ENCODE measurements around the gene SLIT2.

SLIT2 gene

GRCh38 chr4:20281453-20281852 is 29.7 kb downstream of the SLIT2 start:
- no peaks in the 10 kb centered on the region for H3K27me3 Mint-ChIP-seq
- no peaks in the 10 kb centered on the region for H3K9me3 Mint-ChIP-seq
- H3K36me3 Mint-ChIP-seq, result no peaks in the 10 kb centered on the region
- H3K4me1 Mint-ChIP-seq, result no peaks in the 10 kb centered on the region
- H3K27ac Mint-ChIP-seq, result no peak overlapping the region
- no peak overlapping the region for H3K4me3 Mint-ChIP-seq

- Mint-ChIP-seq H3K36me3 (no peaks in the 10 kb centered on the region), H3K4me1 (no peaks in the 10 kb centered on the region), H3K27ac (no peak overlapping the region), H3K9me3 (no peaks in the 10 kb centered on the region), H3K4me3 (no peak overlapping the region), H3K27me3 (no peaks in the 10 kb centered on the region)
These were observed 31.3 kb downstream of the SLIT2 start for GRCh38 chr4:20283039-20283438.

DNA sequence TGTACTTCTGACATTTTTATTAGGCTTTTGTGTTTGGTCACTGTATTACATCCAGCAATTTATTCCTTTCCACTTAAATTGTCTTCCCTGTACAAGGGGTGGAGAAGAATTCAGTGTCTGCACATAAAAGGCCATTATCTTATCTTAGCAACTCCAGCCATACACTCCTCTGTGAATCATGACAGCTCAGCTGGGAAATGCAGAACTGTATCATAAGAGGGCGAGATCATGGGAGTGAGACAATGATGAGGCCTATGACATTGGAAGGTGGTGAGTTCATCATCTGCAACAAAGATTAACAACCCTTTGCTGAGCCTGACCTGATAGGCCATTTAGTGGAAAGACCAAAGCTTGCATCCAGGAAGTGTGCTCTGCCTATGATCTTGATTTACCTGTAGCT is 33.3 kb downstream of the SLIT2 start:
- no peaks in the 10 kb centered on the region for H3K4me1 Mint-ChIP-seq
- H3K9me3 Mint-ChIP-seq, result no peaks in the 10 kb centered on the region
- H3K27ac Mint-ChIP-seq, result no peak overlapping the region
- no peaks in the 10 kb centered on the region for H3K27me3 Mint-ChIP-seq
- H3K4me3 Mint-ChIP-seq, result no peak overlapping the region
- no peaks in the 10 kb centered on the region for H3K36me3 Mint-ChIP-seq

DNA sequence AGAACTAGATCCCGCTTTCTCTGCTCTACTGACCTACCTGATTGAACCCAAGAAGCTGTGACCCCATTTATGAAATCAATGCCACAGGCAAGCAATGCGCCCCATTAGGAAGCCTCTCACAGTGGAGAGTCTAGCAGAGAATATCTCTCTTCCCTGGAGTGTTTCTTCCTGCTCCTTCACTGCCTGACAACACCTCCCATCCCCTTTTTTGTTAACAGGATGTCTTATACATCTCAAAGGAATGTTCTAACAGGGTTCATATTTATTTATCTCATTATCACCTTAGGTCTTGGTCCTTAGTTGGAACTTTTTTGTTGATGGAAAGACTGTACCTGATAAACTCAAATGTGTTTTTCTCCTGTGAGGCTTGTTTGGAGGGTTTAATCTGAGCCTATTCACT is 35.5 kb downstream of the SLIT2 start:
- no peak overlapping the region for H3K4me3 Mint-ChIP-seq
- no peaks in the 10 kb centered on the region for H3K9me3 Mint-ChIP-seq
- no peak overlapping the region for H3K27ac Mint-ChIP-seq
- no peaks in the 10 kb centered on the region for H3K4me1 Mint-ChIP-seq
- H3K36me3 Mint-ChIP-seq, result no peaks in the 10 kb centered on the region
- H3K27me3 Mint-ChIP-seq, result no peaks in the 10 kb centered on the region

DNA sequence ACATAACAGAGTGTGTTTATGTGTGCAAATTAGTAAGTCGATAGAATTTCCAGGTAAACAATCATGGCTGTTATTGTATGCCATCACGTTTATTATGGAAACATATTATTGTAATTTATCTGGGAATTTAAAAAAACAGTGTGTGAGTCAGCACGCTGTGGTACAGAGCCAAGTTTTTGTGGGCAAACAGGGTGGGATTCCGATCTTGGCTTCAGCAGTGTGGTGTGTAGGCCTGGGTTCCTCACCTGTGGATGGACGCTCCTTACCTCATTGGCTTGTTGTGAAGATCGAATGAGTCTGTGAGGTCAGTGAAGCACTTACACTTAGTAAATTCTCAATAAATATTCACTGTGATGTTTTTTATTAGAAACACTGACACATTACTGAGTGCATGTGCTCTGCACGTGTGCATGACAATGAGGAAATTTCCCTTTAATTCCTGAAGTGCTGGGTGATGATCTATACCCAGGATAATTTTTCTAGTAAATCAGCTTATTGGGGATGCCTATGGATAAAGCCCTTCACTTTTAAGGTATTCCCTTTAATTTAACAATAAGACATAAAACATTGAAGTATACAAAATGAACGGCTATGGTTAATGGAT is 36.4 kb downstream of the SLIT2 start:
- Mint-ChIP-seq H3K27me3 (no peaks in the 10 kb centered on the region), H3K36me3 (no peaks in the 10 kb centered on the region), H3K4me3 (no peak overlapping the region), H3K9me3 (no peaks in the 10 kb centered on the region), H3K4me1 (no peaks in the 10 kb centered on the region), H3K27ac (no peak overlapping the region)

DNA sequence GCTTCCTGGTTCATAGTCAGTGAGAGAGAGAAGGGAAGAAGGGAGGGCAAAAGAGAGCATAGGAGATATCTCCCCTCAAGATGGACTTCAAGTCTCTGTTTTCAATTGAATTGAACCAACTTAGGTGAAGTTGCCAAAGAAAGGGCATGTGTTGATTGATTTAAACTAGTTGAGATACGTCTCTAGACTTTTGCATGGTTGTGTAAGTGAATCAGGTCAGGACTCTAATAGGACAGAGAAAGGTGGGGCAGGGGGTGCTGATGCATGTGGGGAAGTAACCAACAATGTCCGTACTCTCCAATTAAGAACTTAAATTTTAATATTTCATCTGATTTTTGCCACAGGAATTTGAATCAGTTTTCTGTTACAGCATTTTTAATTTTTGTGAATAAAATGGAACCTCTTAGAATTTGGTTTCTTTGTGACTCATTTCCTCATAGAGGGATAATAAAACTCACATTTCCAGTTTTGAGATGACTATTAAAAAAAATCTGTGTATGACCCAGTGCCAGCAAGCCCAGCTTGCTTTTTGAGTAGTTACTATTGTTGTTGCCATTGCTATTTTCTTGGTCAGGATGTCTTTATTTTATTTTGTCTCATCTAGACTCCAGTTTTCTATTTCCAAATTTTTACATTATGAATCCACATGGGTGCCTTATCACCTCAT is 37.3 kb downstream of the SLIT2 start:
- Mint-ChIP-seq H3K4me3 (no peak overlapping the region), H3K4me1 (no peaks in the 10 kb centered on the region), H3K36me3 (no peaks in the 10 kb centered on the region), H3K27me3 (no peaks in the 10 kb centered on the region), H3K9me3 (no peaks in the 10 kb centered on the region), H3K27ac (no peak overlapping the region)

DNA sequence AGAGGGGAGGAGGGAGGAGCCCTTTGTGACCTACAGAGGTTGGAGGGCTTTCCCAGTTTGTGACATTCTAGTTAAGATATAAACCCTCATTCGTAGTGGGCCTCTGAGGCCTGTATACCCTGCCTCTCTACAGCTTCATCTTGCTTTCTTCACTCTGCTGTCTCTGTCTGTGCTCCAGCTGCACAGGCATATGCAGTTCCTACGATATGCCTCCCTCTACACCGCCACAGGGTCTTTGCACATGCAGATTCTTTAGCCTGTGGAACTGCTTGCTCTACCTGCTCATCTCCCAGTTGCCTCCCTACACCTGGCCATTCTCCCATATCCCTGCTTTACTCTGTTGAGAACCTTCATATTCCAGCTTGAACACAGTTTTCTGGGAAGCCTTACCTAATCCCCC is 38.1 kb downstream of the SLIT2 start:
- no peaks in the 10 kb centered on the region for H3K9me3 Mint-ChIP-seq

GRCh38 chr4:20292739-20293138 is 41.0 kb downstream of the SLIT2 start:
- Mint-ChIP-seq H3K9me3 (no peaks in the 10 kb centered on the region), H3K27ac (no peak overlapping the region), H3K4me3 (no peak overlapping the region), H3K4me1 (no peaks in the 10 kb centered on the region), H3K36me3 (no peaks in the 10 kb centered on the region), H3K27me3 (no peaks in the 10 kb centered on the region)

More for the DNA sequence above, 38.1 kb downstream of the SLIT2 start:
- Mint-ChIP-seq H3K27ac (no peak overlapping the region), H3K4me3 (no peak overlapping the region), H3K36me3 (no peaks in the 10 kb centered on the region), H3K27me3 (no peaks in the 10 kb centered on the region), H3K4me1 (no peaks in the 10 kb centered on the region)

DNA sequence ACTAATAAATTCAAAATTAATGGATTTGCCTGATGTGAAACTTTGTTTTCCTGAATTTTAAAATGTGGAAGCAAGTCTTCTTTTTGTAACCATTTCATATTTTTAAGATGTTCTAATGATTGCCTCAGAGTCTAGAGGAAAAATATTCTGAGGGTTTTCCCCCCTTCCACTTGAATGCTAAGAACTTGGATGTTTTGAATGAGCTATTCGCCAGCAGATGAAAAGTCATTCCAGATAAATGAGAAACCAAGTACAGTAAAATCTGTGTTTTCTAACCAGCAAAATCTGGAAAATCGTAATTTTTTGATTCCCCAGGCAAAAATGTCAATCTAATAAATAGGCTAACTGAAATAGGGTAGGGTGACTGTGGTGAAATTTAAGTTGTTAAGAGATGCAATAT is 45.6 kb downstream of the SLIT2 start:
- no peaks in the 10 kb centered on the region for H3K36me3 Mint-ChIP-seq
- H3K4me1 Mint-ChIP-seq, result no peaks in the 10 kb centered on the region
- no peaks in the 10 kb centered on the region for H3K9me3 Mint-ChIP-seq
- H3K4me3 Mint-ChIP-seq, result no peak overlapping the region
- no peaks in the 10 kb centered on the region for H3K27me3 Mint-ChIP-seq
- no peak overlapping the region for H3K27ac Mint-ChIP-seq

DNA sequence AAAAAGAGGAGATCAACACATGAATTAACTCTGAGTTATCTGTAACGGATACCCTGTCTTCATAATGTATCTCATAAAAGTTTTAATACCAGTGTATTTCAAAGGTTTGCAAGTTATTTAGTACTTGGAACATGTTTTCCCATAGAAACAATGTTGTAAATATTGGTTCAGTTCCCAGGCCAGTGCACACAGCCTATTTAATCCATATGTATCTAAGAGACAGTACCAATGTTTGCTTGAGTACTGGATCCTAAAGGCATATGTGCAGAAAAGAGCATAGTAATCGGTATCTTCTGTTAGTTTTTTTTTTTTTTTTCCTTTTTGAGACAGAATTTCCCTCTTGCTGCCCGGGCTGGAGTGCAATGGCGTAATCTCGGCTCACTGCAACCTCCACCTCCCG is 46.1 kb downstream of the SLIT2 start:
- no peaks in the 10 kb centered on the region for H3K4me1 Mint-ChIP-seq
- no peaks in the 10 kb centered on the region for H3K9me3 Mint-ChIP-seq
- H3K36me3 Mint-ChIP-seq, result no peaks in the 10 kb centered on the region
- no peak overlapping the region for H3K27ac Mint-ChIP-seq
- H3K27me3 Mint-ChIP-seq, result no peaks in the 10 kb centered on the region
- no peak overlapping the region for H3K4me3 Mint-ChIP-seq

DNA sequence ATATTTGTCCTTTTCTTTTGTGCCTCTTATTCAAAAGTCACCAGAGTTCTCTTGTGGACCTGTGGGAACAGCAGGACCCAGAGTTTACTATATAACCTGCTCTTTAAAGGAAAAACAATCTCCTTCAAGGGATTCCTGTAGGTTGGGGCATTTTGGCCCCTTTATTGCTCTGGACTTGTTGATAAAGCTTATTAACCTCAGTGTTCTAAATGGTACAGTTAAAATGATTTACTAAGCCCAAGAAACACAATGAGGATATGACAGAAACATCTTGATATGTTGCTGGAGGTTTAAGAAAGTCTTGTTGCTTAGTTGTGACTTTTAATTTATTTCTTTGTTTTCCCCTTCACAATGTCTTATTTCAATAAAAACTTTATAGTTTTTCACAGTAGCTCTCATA is 46.8 kb downstream of the SLIT2 start:
- H3K27ac Mint-ChIP-seq, result no peak overlapping the region
- H3K4me3 Mint-ChIP-seq, result no peak overlapping the region
- H3K9me3 Mint-ChIP-seq, result no peaks in the 10 kb centered on the region
- H3K36me3 Mint-ChIP-seq, result no peaks in the 10 kb centered on the region
- no peaks in the 10 kb centered on the region for H3K4me1 Mint-ChIP-seq
- H3K27me3 Mint-ChIP-seq, result no peaks in the 10 kb centered on the region

GRCh38 chr4:20298986-20299385 is 47.3 kb downstream of the SLIT2 start:
- H3K27me3 Mint-ChIP-seq, result no peaks in the 10 kb centered on the region
- H3K4me3 Mint-ChIP-seq, result no peak overlapping the region
- no peaks in the 10 kb centered on the region for H3K36me3 Mint-ChIP-seq
- no peak overlapping the region for H3K27ac Mint-ChIP-seq
- H3K4me1 Mint-ChIP-seq, result no peaks in the 10 kb centered on the region
- H3K9me3 Mint-ChIP-seq, result no peaks in the 10 kb centered on the region

GRCh38 chr4:20299515-20299914 is 47.8 kb downstream of the SLIT2 start:
- Mint-ChIP-seq H3K4me3 (no peak overlapping the region), H3K27me3 (no peaks in the 10 kb centered on the region), H3K27ac (no peak overlapping the region), H3K4me1 (no peaks in the 10 kb centered on the region), H3K36me3 (no peaks in the 10 kb centered on the region), H3K9me3 (no peaks in the 10 kb centered on the region)

- Mint-ChIP-seq H3K36me3 (no peaks in the 10 kb centered on the region), H3K4me1 (no peaks in the 10 kb centered on the region), H3K9me3 (no peaks in the 10 kb centered on the region), H3K27ac (no peak overlapping the region), H3K4me3 (no peak overlapping the region), H3K27me3 (no peaks in the 10 kb centered on the region)
These were observed 49.5 kb downstream of the SLIT2 start for GRCh38 chr4:20301161-20301560.

All from activated naive CD4-positive, alpha-beta T cell treated with anti-CD3 and anti-CD28 coated beads, Interleukin-2, amount 50 U/mL, for 24 hours (primary cell).